ENCODE results near the gene PTPMT1. TPM values are rescaled to one million over a fixed set of nuclear protein-coding genes. Genes with fewer than 3 reads are reported as not detected.
A peak's percentile ranks its signal among the peaks of the same experiment; 100 is the strongest.
"Not testable (repeated sequence)": the region's sequence is repeated elsewhere in the genome, so short reads cannot be mapped to it uniquely, and the experiment has no call there.

Gene PTPMT1
- total RNA-seq, 1 donor from 2014 or later: 68.5 TPM

DNA sequence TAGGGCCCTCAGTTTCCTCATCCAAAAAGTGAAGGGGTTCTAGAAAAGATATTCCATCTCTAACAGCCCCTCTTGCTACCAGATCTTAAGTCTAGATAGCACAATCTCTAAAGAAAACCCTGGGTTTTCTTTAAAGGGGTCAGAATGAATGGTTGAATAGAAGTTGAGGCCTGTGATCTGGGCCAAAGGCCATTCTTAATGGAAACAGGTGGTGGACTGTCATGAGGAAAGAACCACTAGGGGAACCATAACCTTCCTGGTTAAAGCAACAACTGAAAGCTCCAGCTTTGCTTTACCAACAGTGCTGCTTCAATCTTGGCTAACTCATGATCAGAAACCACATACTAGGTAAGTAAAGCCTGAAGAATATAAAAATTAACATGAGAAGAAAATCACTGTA lies 14.3 kb upstream of the PTPMT1 start:
- peak overlapping the region in 1 of 2 donors; percentile 94 for H3K4me3 ChIP-seq
- peak overlapping the region; percentile 5 for H3K27ac ChIP-seq
- DNase-seq (ENCODE audit: extremely low spot score in 2 of 2): no peak
- intact Hi-C loops (cut with DNase I): loop anchor here (10.0 kb wide), 1 partner anchor 86 kb away; no protein-coding TSS in a partner anchor
- TF ChIP-seq CTCF (IDR thresholded peaks at IDR 0.05): no peak
- no peak for TF ChIP-seq POLR2AphosphoS5 (IDR thresholded peaks at IDR 0.05; ENCODE audit: insufficient read depth in 1 of 2, low read depth in 1 of 2)
- no peak for TF ChIP-seq POLR2A (IDR thresholded peaks at IDR 0.05)
- H3K36me3 ChIP-seq: no peaks in the 10 kb centered on the region
- H3K4me1 ChIP-seq: peaks cover 56% of the 10 kb centered on the region
- no peaks in the 10 kb centered on the region for H3K27me3 ChIP-seq
- H3K9me3 ChIP-seq: no peaks in the 10 kb centered on the region

GRCh38 chr11:47552056-47552565 lies 13.3 kb upstream of the PTPMT1 start:
- intact Hi-C loops (cut with DNase I): loop anchor here (10.0 kb wide), 1 partner anchor 87 kb away; no protein-coding TSS in a partner anchor

DNA sequence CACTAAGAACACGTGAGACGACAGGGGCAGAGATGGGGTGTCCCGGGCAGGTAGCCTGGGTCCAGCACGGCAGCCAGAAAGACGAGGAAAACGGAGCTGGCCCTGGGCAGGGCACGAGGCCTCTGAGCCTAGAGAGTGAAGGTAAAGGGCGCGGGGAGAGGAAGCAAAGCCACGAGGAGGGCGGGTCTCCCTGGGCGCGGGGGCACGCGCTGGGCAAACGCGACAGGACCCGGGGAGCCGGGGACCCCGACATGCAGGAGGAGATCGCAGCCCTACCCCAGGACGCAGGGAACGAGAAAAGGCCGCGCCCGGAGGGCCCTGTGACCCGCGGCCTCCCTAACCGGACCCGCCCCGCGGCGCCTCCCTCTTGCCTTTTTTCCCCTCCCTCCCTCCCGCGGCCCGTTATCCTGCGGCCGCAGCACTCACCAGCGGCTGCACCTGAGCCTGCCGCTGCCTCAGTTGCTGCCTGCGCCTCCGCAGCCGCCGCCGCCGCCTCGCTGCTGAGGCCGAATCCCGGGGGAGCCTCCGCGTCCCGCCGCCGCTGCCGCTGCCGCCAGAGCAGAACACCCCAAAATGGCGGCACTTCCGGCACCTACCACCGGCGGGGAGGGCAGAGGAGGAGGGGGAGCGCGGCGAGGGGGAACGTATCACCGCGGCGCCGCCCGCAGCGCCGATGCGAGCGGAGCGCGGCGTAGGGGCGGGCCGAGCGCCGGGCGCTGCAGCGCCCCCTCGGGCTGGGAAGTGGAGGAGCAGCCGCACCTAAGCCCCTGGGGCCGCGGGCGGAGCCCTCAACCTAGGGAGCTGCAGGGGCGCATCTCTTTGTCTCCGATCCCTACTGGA lies 12.6 kb upstream of the PTPMT1 start, which contains the start of gene CELF1:
TSS of gene CELF1 (minus strand) at position 567 of the 840 bp plus-strand sequence. CDS start 53,609 bp downstream, outside the sequence.
- Histone ChIP-seq H3K27ac (peak within 1 kb of the TSS; percentile 92), H3K4me1 (peaks cover 49% of the 10 kb centered on the region), H3K4me3 (peak within 1 kb of the TSS; percentile 81 to 94), H3K36me3 (no peaks in the 10 kb centered on the region), H3K9me3 (no peaks in the 10 kb centered on the region), H3K27me3 (no peaks in the 10 kb centered on the region)
- intact Hi-C loops (cut with DNase I): loop anchor here (10.0 kb wide), 1 partner anchor 88 kb away; no protein-coding TSS in a partner anchor
- TF ChIP-seq CTCF (IDR thresholded peaks at IDR 0.05) (peak; percentile 77 to 95 (median 82)), POLR2AphosphoS5 (IDR thresholded peaks at IDR 0.05; ENCODE audit: insufficient read depth in 1 of 2, low read depth in 1 of 2) (peak in 1 of 2 donors; percentile 34), POLR2A (IDR thresholded peaks at IDR 0.05) (peak in 1 of 2 donors; percentile 56)
- DNase-seq (ENCODE audit: extremely low spot score in 2 of 2): no peak

More at GRCh38 chr11:47552056-47552565, 13.3 kb upstream of the PTPMT1 start:
- TF ChIP-seq CTCF (IDR thresholded peaks at IDR 0.05): no peak
- no peak for TF ChIP-seq POLR2AphosphoS5 (IDR thresholded peaks at IDR 0.05; ENCODE audit: insufficient read depth in 1 of 2, low read depth in 1 of 2)
- TF ChIP-seq POLR2A (IDR thresholded peaks at IDR 0.05): no peak
- Histone ChIP-seq H3K27me3 (no peaks in the 10 kb centered on the region), H3K27ac (peak overlapping the region; percentile 92), H3K4me3 (peak overlapping the region; percentile 81 to 94), H3K9me3 (no peaks in the 10 kb centered on the region), H3K4me1 (peaks cover 53% of the 10 kb centered on the region), H3K36me3 (no peaks in the 10 kb centered on the region)
- DNase-seq (ENCODE audit: extremely low spot score in 2 of 2): no peak

DNA sequence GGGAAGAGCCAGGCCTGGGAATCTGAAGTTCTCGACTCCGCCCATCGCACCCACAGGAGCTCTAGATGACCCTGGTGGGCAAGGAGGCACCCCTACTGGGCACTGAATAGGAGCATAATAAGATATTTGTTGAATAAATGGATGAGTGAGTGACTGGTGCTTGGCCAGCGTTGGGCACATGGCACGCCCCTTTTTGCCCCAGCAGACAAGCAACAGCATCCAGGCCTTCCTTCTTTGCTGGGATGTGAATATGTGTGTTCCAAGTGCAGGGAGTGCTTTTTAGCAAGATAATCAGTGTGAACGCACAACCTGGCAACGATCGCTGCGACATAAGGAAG lies 12.0 kb upstream of the PTPMT1 start:
- H3K4me3 ChIP-seq: peak overlapping the region; percentile 81 to 94
- no peaks in the 10 kb centered on the region for H3K36me3 ChIP-seq
- H3K4me1 ChIP-seq: peaks cover 43% of the 10 kb centered on the region
- DNase-seq (ENCODE audit: extremely low spot score in 2 of 2): no peak
- intact Hi-C loops (cut with DNase I): loop anchor here (10.0 kb wide), 1 partner anchor 89 kb away; no protein-coding TSS in a partner anchor
- H3K27me3 ChIP-seq: no peaks in the 10 kb centered on the region
- H3K9me3 ChIP-seq: no peaks in the 10 kb centered on the region
- peak overlapping the region; percentile 92 for H3K27ac ChIP-seq
- no peak for TF ChIP-seq POLR2AphosphoS5 (IDR thresholded peaks at IDR 0.05; ENCODE audit: insufficient read depth in 1 of 2, low read depth in 1 of 2)
- TF ChIP-seq CTCF (IDR thresholded peaks at IDR 0.05): no peak
- no peak for TF ChIP-seq POLR2A (IDR thresholded peaks at IDR 0.05)

GRCh38 chr11:47557004-47557403 lies 8.4 kb upstream of the PTPMT1 start:
- not testable (repeated sequence) for H3K27ac ChIP-seq; H3K36me3 ChIP-seq; H3K27me3 ChIP-seq; DNase-seq (ENCODE audit: extremely low spot score in 2 of 2); H3K4me3 ChIP-seq; H3K9me3 ChIP-seq; H3K4me1 ChIP-seq
- intact Hi-C loops (cut with DNase I): loop anchor here (10.0 kb wide), 1 partner anchor 92 kb away; no protein-coding TSS in a partner anchor
